T47D (cell line): ENCODE measurements around the gene NANOS3.
A peak's percentile ranks its signal among the peaks of the same experiment; 100 is the strongest.

Experiments used
- DNase-seq, 2 experiments: peaks; one replicate each; pipeline versions ENCODE4 v3.0.0 to v3.0.0-alpha.2; 2011 to 2012; ENCODE audit warnings: low read depth in 1 of 2, low spot score in 1 of 2
- JUND ChIP-seq: IDR thresholded peaks from 2 replicates; pipeline ENCODE4 v1.6.1; 2012; ENCODE audit warnings: low read depth
- in situ Hi-C: cut with HindIII; loops from 2 replicates; pipeline ENCODE4 v1.10.0; 2016; ENCODE audit warnings: low sequenced_read_pairs, low pct_unique_long_range_greater_than_20kb

NANOS3 gene

DNA sequence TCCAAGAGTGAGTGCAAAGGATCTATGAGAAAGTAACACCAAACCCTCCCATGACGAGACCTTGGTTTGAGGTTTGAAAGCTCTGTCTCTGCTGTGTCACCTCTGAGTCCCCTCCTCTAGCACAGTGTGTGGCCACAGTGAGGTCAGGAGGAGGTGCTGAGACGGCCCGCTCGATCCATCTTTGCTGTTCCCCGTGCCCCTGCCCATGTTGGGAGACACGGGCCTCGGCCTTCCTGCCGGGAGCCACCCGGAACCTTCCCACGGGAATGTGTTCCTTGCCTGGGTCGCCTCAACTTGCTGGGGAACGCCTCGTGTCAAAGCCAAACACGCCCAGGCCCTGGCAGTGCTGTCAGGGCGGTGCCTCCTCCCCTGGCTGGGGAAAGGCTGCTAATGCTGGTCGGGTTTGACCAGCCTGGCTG, 10.1 kb downstream of the NANOS3 start:
- no peak for TF ChIP-seq JUND
- in situ Hi-C loops = no loop called here
- DNase-seq = no peak

- TF ChIP-seq JUND = no peak
- in situ Hi-C loops = no loop called here
- no peak for DNase-seq
Measured at GRCh38 chr19:13887517-13887916, 10.6 kb downstream of the NANOS3 start.

DNA sequence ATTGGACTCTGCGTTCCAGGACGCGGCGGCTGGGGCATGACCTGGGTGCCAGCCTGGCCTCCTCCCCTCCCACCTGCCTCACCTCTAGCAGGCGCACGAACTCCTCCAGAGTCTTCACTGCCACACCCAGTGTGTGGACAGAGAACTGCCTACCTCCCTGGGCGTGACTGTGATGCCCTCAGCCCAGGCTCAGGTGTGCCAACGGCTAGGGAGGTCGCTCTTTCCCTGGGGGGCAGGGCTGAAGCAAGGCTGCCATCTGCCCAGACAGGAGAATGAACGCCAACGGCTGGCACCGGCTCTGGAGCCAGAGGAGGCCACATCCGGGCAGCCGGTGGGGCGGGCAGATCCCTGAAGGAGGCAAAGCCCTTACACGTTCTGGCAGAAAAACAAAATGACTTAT, 11.3 kb downstream of the NANOS3 start:
- no peak for TF ChIP-seq JUND
- DNase-seq = no peak
- in situ Hi-C loops = no loop called here

GRCh38 chr19:13890136-13890535, 13.2 kb downstream of the NANOS3 start:
- TF ChIP-seq JUND = no peak
- in situ Hi-C loops = no loop called here
- DNase-seq = no peak

DNA sequence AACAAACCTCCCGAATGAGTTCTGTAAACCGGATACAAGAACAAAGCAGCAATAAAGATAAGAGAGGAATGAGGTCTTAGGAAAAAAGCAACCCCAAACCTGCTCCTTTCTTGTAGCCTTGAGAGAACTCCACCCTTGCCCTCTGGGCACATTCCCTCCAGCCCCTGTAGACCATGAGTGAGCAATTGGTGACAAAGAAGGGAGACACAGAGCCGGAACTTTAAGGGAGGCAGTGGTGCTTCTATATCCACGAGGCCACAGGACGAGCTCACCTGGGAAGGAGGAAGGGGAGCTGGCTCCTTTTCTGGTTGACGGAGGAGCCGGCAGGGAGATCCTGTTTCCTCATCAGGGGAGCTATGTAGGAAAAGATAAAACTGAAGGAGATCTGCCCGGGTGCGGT, 15.9 kb downstream of the NANOS3 start:
- TF ChIP-seq JUND = no peak
- no peak for DNase-seq
- in situ Hi-C loops = no loop called here

- no peak for DNase-seq
- in situ Hi-C loops = no loop called here
- no peak for TF ChIP-seq JUND
Measured at GRCh38 chr19:13894552-13894951, 17.6 kb downstream of the NANOS3 start.

DNA sequence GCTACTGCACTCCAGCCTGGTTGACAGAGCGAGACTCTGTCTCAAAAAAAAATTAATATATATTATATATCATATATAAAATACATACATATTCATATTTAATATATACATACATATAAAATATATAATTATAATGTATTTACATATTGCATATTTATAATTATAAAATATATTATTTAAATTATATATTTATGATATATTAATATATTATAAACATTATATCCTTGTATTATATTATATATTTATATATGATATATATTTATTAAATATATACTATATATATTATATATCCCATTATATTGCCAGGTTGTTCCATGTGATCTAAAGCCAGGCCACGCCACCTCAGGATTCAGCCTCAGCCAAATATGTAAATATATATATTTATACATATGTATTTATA, 19.3 kb downstream of the NANOS3 start:
- TF ChIP-seq JUND = no peak
- no peak for DNase-seq
- in situ Hi-C loops = no loop called here

DNA sequence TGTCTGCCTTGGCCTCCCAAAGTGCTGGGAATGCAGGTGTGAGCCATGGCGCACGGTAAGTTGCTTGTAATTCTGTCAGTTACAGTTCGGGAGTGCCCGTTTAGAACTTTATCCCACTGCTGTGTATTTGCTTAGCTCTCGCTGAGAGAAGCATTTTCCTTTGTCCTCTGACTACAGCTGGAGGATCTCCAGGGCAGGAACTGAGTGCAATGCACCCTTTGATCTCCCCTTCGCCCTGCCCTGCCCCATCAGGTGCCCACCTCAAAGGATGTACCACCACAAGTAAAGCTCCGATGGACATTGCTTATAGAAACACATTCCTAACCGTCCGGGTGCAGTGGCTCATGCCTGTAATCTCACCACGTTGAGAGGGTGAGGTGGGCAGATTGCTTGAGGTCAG, 22.5 kb downstream of the NANOS3 start:
- in situ Hi-C loops = no loop called here
- no peak for DNase-seq
- TF ChIP-seq JUND = no peak

- DNase-seq = no peak
- no peak for TF ChIP-seq JUND
- in situ Hi-C loops = no loop called here
Measured at GRCh38 chr19:13899912-13900584, 23.1 kb downstream of the NANOS3 start.

- peak in 1 of 2 experiments; percentile 47 for DNase-seq
- in situ Hi-C loops = no loop called here
- TF ChIP-seq JUND = no peak
Measured at GRCh38 chr19:13902993-13903555, 26.1 kb downstream of the NANOS3 start.

DNA sequence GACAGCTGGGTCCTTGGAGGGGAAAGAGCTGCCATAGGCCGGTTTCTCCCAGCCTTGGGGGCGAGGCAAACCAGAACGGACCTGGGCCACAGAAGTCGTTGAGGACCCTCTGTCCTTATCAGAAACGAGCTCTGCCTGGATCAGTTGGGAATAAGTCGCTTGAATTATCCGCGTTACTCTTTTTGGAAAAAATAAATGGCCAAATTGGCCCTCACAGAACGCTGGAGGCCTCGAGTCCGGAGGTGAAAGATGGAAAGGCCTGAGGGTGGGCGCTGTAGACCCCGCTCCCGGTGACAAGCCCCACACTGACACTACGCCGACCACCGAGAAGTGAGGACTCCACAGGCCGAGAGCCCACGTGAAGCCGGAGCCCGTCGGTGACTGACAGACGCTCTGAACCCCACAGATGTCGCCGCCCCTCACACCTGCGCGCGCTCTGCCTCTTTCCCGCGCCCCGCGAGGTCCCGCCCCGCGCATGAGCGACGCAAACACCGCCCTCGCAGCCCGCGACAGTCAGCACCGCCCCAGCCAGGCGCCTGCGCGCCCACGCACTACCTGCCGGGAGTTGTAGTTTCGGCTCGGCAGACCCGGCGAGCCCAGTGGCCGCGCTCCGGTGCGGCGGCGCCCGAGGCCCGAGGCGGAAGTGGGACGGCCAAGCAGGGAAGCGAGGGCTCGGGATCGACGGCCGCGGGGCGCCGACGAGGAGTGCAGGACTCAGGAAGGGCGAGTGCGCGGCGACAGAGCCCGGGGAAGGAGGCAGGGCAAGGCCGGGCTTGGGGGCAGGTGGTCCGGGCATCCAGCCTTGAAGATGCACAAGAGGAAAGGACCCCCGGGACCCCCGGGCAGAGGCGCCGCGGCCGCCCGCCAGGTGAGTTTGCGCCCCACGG, 28.9 kb downstream of the NANOS3 start, which contains the start of the genes BRME1 and CC2D1A:
Gene BRME1, minus strand, starts transcription at position 484 of the 887 bp plus-strand sequence. CDS start 1,225 bp downstream, outside the sequence.
Gene CC2D1A, plus strand, starts transcription at position 568 of the 887 bp plus-strand sequence. Its CDS starts 241 bp downstream, at position 809.
- DNase-seq = peak; percentile 89 to 92
- in situ Hi-C loops = no loop called here
- no peak for TF ChIP-seq JUND

DNA sequence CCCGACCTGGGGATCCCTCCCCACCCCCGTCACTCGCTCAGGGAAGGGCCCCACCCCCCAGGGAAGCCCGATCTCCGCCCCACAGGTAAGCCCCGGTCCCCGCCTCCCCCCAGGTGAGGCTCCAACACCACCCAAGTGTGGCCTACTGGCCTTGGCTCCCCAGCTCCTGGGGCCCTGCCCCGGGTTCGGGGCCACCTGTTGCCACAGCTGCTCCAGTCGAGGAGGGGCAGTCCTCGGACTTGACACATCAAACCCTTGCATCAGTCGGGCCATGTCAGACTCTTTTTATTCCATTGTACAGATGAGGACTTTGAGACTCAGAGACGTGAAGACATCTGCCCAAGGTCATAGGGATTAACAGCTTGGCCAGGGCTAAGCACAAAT, 29.6 kb downstream of the NANOS3 start:
- peak; percentile 28 to 44 for DNase-seq
- in situ Hi-C loops = no loop called here
- no peak for TF ChIP-seq JUND

DNA sequence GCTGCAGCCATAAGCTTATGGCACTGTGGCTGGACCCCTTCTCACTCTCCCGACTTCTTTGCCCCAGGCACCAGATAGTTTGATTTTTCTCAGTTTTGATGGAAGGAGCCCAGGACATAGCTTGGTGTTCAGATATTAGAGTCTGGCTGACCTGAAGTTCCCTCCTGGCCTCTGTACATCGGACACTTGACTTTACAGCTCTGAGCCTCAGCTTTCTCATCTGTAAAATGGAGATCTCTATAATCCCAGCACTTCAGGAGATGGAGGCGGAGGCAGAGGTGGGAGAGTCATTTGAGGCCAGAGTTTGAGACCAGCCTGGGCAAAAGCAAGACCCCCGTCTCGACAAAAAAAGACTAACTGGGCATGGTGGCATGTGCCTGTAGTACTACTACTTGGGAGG, 30.0 kb downstream of the NANOS3 start:
- in situ Hi-C loops = no loop called here
- DNase-seq = no peak
- TF ChIP-seq JUND = no peak
